ENCODE results near the gene CLOCK.
A peak's percentile ranks its signal among the peaks of the same experiment; 100 is the strongest.
"Not testable (repeated sequence)": the region's sequence is repeated elsewhere in the genome, so short reads cannot be mapped to it uniquely, and the experiment has no call there.

Gene CLOCK

DNA sequence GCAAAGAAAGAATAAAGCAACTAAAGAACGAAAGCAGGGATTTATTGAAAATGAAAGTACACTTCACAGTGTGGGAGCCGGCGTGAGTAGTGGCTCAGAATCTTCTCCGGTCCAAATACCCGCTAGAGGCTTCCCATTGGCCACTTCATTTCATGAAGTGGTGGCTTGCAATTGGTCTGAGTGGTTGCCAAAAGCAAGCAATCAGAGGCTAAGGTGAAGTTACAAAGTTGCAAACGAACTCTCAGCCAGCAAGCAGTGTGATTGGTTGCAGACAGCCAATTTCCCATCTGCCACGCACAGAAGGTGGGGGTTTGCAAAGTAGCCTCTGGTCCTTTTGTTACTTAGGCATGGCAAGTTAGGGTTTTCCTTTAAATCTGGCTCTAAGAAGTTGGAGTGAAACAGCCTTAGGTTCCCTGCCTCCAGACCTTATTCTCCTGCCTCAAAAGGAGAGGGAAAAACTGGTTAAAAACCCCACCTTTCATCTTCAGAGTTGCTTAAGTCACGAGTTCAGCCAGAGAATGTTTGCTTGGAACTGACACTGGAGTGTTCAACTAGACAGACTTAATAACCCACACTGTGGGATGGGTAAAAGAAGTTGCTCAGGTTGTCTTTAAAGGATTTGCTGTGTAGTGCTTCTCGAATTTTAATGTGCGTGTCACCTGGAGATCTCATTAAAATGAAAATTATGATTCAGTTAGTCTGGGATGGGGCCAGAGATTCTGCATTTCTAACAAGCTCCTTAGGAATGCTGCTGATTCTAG is 6.9 kb upstream of the CLOCK start:
- TF ChIP-seq, protein P1, sequence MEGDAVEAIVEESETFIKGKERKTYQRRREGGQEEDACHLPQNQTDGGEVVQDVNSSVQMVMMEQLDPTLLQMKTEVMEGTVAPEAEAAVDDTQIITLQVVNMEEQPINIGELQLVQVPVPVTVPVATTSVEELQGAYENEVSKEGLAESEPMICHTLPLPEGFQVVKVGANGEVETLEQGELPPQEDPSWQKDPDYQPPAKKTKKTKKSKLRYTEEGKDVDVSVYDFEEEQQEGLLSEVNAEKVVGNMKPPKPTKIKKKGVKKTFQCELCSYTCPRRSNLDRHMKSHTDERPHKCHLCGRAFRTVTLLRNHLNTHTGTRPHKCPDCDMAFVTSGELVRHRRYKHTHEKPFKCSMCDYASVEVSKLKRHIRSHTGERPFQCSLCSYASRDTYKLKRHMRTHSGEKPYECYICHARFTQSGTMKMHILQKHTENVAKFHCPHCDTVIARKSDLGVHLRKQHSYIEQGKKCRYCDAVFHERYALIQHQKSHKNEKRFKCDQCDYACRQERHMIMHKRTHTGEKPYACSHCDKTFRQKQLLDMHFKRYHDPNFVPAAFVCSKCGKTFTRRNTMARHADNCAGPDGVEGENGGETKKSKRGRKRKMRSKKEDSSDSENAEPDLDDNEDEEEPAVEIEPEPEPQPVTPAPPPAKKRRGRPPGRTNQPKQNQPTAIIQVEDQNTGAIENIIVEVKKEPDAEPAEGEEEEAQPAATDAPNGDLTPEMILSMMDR (IDR thresholded peaks at IDR 0.05; ENCODE audit: low read depth, low read length, missing control alignments): no peak

DNA sequence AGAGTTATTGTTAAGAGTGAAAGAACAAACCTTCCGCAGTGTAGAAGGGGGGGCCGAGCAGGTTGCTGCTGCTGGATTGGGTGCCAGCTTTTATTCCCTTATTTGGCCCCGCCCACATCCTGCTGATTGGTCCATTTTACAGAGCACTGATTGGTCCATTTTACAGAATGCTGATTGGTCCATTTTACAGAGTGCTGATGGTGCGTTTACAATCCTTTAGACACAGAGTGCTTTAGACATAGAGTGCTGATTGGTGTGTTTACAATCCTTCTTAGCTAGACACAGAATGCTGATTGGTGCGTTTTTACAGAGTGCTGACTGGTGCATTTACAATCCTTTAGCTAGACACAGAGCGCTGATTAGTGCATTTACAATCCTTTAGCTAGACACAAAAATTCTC is 5.3 kb upstream of the CLOCK start:
- not testable (repeated sequence) for DNase-seq (ENCODE audit: extremely low read depth, low read depth); H3K4me3 ChIP-seq (replicated peaks; ENCODE audit: low read depth, low read length)

More for the DNA sequence above, 6.9 kb upstream of the CLOCK start:
- peak; percentile 32 for DNase-seq (ENCODE audit: extremely low read depth, low read depth)
- peak overlapping the region; percentile 16 for H3K4me3 ChIP-seq (replicated peaks; ENCODE audit: low read depth, low read length)

DNA sequence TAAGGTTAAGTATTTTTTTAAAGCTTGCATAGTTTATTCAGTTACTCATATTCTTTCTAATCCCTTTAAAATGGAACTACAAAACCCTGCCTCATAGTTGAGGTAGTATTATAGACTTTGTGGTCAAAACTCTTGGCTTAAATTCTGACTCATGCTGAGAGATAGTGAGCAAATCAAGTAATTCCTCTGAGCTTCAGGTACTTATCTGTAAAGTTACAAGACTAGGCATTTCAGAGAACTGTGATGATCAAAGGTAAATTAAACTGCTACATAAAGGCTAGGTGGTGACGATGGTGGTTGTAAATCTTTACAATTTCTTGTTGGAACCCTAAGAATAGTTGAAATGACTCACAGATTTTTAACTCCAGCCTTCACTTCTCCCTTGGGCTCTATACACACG is 3.2 kb upstream of the CLOCK start:
- DNase-seq (ENCODE audit: extremely low read depth, low read depth): peak; percentile 26
- no peak overlapping the region for H3K4me3 ChIP-seq (replicated peaks; ENCODE audit: low read depth, low read length)
- TF ChIP-seq, protein P1 (IDR thresholded peaks at IDR 0.05; ENCODE audit: low read depth, low read length, missing control alignments): no peak

DNA sequence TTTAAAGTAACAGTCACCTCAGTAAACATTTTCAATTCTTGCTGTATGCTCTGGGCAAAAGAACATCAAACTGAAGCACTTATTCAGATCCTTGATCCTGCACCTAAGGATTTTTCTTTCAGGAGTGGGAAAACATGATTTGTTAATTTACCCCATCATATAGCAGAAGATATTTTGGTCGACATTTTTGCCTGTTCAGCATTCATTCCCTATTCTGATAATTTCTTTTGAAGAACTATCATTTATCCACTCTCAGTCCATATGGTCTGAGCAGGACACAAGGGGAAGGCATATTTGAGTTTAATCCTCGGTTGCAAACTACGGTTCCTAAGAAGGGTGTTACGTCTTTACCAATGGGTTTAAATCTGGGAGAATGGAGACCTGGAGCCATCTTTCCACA is 1.2 kb upstream of the CLOCK start:
- H3K4me3 ChIP-seq (replicated peaks; ENCODE audit: low read depth, low read length): peak overlapping the region; percentile 75
- TF ChIP-seq, protein P1 (IDR thresholded peaks at IDR 0.05; ENCODE audit: low read depth, low read length, missing control alignments): no peak
- no peak for DNase-seq (ENCODE audit: extremely low read depth, low read depth)

DNA sequence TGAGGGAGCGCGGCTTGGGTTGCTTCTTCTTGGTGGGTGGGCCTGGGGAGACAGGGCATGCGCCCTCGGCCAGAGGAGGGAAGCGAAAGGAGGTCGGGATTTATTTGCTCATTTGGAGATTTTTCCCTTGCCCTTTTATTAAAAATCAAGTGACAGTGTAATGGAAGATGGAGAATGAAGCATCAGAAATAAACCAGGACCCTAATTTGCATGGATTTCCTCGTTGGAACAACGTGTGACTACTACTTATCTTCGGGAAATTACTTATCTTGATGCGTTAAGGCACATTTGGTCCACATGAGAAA is 709 bp upstream of the CLOCK start:
- DNase-seq (ENCODE audit: extremely low read depth, low read depth): no peak
- TF ChIP-seq, protein P1 (IDR thresholded peaks at IDR 0.05; ENCODE audit: low read depth, low read length, missing control alignments): no peak
- peak overlapping the region; percentile 75 for H3K4me3 ChIP-seq (replicated peaks; ENCODE audit: low read depth, low read length)

DNA sequence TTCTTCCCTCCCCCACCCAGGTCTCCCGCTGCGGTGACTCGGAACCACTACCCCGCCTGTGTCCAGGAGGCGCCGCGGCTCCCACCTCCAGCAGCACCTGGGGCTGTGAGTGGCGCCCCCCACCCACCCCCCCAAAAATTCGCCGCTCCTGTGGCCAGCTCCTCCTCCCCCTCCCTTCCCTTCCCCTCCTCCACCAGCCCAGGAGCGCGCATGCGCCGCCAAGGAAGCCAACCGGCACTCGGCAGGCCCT is 278 bp downstream of the CLOCK start:
- TF ChIP-seq, protein P1 (IDR thresholded peaks at IDR 0.05; ENCODE audit: low read depth, low read length, missing control alignments): no peak
- DNase-seq (ENCODE audit: extremely low read depth, low read depth): no peak
- H3K4me3 ChIP-seq (replicated peaks; ENCODE audit: low read depth, low read length): peak overlapping the region; percentile 75

DNA sequence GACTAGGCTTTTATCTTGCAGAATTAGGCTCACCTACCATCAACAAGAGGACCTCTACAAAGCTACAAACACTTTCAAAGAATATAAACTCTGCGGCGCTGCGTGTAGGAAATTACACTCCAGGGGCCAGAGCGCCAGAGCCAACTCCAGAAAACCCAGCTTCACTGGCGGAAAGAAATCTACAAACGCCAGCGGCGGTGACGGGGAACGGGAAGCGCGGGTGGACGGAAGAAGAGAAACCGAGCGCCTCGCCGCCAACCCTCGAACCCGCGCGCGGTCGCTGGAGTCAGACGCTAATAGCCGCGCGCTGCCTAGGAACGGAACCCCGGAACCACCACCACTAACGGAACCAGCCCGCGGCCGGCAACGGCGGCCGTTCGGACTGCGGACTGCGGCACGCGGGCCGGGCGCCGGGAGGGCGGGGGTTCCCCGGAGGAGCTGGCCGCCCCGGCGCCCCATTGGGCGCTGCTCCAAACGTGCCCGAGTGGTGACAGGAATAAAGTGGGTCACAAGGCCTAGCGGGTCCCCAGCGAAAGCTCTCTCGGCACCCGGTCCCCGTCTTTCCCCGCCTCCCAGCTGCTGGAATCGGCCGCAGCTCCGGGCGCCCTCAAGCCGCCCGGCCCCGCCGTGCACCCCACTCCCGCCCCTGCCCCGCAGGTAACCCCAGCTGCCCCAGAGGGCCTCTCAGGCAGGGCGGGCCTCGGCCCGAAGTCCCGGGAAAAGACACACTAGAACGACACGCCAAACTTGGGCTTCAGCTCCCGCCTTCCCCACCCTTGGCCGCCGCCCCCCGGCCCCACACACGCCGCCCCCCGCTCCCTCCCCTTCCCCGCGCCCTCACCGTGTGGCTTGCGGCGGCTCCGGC is 836 bp downstream of the CLOCK start:
- DNase-seq (ENCODE audit: extremely low read depth, low read depth): no peak
- TF ChIP-seq, protein P1 (IDR thresholded peaks at IDR 0.05; ENCODE audit: low read depth, low read length, missing control alignments): no peak
- peak overlapping the region; percentile 75 for H3K4me3 ChIP-seq (replicated peaks; ENCODE audit: low read depth, low read length)
